ENCODE measurements around the gene AQP1.

The AQP1 gene

DNA sequence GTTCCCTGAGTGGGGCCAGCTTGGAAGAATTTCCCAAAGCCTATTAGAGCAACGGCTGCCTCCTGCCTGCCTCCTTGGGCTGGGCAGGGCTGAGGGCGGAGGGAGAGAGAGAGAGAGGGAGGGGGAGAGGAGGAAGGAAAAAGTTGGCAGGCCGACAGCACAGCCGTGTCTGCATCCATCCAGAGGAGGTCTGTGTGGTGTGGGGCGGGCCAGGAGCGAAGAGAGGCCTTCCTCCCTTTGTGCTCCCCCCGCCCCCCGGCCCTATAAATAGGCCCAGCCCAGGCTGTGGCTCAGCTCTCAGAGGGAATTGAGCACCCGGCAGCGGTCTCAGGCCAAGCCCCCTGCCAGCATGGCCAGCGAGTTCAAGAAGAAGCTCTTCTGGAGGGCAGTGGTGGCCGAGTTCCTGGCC, at the start of gene AQP1:
Gene AQP1 (plus strand): TSS at position 293 of the 409 bp plus-strand sequence. CDS start 57 bp downstream, at position 350.
- no peak for DNase-seq

DNA sequence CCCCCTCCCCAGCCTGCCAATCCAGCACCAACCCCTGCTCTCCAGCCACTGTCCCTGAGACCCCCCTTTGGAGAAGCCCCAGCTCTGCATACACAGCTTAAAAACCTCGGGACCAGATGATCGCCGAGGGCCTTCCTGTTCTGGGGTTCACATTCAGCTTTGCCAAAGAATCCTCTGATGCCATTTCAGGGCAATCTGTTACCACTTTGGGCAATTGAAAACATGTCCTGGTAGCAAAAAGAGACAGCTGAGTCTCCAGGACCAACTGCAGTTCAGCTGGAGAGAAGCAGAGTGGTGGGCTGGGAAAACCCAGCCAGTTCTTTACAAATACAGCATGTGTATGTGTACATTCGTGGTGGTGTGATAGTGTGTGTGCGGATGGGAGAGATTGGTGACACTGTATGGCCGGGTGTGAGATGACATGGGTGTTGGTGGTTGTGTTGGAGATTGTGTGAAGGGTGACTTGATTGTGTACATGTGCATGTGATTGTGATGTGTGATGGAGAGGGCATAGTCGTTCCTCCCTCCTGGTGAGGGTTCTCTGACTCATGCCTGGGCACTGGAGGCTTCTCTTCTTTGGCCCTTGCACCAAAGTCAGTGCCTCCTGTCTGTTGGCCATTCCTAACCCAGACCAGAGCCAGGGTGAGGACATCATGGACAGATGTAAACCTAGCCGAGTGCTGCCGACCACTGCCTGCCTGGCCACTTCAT, 48.5 kb upstream of the AQP1 start:
- no peak for DNase-seq

DNA sequence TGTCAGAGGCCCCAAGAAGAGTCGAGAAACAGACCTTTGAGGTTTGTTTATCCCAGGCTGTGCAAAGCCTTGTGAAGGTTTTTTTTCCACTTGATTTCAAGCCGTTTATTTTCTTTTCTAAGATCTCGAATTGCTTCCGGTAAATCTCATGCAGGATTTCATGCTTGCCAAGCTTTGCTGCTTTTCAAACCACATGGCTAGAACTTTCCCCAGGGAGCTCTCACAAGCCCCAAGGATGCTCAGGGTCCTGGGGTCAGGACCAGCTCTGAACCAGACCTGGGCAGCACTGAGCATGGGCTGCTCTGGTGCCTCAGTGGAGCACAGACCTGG, 48.0 kb upstream of the AQP1 start:
- no peak for DNase-seq

DNA sequence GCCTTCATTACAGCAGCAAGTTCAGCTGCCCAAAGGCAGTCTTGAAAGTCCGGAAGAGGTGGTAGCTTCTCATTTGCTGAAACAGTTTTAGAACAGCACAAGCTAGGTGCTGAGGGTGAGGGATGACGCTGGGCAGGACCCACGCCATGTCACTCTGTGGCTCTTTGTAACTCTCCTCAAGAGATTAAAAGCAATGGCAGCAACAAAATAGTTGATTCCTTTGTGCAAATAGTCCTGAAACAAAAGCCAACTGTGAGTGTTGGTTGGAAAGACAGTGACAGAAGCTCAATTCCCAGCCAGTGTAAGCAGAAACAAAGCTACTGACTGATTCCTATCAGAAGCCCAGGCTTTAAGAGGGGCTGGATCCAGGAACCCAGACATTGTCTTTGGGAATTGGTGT, 47.6 kb upstream of the AQP1 start:
- no peak for DNase-seq

DNA sequence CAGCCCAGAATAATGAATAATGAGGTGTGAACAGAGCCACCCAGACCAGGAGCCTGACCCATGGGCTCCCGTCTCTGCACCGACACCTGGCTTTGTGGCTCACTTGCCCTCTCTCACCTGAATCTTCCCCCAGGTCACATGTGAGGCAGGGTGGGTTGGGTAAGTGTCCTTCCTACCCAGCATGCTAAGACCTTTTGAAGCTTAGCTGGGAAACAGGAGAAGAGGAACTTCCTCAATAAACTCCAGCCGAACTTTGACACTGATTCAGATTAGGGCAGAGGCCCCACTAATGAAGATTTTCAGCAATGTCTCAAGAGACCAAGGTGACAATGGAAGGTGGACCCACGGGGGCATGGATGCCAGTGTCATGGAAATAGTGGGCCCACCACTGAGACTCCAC, 46.6 kb upstream of the AQP1 start:
- DNase-seq: no peak

GRCh38 chr7:30865821-30866220, 45.8 kb upstream of the AQP1 start:
- DNase-seq: peak; percentile 18

GRCh38 chr7:30866939-30867338, 44.7 kb upstream of the AQP1 start:
- DNase-seq: no peak

GRCh38 chr7:30867483-30867882, 44.2 kb upstream of the AQP1 start:
- DNase-seq: no peak

DNA sequence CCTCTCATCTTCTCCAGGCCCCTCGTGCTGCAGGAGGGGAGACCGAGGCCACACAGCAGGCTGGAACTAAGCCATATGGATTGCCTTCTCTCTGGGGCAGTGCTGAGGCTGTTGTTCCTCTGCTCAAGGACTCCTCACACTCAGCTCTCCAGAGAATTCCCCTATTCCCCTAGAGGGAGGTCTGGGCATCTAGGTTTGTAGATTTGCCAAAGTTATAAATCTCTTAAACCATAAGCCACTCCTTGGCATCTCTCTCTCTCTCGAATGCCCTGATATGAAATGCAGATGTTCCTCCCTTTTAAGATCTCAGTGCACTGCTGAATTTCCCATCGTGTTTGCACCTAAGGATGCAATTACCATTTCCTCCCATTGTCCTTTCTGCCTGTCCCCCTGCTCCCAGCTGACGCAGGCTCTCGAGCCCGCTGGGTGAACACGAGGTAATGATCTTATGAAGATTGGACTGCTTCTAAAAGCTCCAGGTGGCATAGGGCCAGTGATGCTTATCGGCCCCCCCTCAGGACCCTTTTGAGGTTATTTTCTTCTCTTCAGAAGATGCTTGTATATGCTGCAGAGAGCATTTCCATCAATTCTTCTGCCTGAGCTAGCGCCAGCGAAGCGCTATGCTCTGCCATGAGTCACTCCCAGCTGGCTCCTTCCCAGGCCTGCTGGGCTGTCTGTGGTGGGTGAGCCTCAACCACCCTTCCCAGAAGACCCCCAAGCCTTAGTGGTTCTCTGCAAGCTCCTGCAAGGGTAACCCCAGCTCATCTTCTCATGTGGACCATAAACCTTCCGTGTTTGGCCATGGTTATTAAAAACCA, 41.6 kb upstream of the AQP1 start:
- no peak for DNase-seq

DNA sequence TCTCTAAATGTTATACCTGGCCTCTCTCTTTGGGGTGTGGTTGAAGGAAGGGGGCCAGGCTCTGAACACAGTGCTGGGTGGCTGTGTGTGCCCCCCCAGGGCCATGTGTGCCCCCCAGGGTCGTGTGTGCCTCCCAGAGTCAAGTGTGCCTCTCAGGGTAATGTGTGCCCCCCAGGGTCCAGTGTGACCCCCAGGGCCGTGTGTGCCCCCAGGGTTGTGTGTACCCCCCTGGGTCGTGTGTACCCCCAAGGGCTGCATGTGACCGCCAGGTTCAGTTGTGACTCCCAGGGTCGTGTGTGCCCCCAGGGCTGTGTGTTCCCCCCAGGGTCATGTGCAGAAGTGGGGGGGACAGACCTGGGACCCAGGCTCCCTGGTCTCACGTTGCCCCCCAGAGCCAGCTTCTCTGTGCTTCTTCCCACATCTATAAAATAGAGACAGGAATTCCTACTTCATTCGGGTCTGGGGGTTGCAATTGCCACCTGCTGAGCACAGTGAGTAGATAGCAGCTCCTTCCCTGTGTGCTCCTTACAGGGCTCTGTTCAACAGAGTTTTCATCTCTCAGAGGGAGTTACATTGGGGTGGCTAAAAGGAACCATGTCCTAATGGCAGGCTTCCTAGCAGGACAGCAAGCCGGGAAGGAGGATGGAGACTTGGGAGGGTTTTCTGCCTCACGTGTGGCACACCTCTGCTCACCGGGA, 40.7 kb upstream of the AQP1 start:
- no peak for DNase-seq

- DNase-seq: no peak
Measured at GRCh38 chr7:30871655-30872054, 40.0 kb upstream of the AQP1 start.

- DNase-seq: no peak
Measured at GRCh38 chr7:30873207-30873606, 38.4 kb upstream of the AQP1 start.

DNA sequence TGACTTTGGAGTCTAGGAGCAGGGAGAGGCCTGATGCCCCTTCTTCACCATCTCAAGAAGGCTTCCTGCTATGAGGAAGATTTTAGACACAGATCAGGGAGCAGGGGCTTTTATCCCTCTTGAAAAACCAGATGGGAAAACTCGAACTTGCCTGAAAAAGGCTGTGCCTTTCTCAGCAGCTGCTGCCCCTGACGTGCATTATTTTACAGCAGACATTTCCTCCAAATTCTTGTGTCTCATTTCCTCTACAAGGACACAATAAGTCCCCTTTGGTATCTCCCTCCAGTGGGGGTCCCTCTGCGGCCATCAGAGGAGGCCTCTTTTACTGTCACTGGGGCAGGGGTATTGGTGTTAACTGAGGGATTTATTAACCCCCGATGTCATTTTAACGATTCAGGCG, 38.0 kb upstream of the AQP1 start:
- no peak for DNase-seq

DNA sequence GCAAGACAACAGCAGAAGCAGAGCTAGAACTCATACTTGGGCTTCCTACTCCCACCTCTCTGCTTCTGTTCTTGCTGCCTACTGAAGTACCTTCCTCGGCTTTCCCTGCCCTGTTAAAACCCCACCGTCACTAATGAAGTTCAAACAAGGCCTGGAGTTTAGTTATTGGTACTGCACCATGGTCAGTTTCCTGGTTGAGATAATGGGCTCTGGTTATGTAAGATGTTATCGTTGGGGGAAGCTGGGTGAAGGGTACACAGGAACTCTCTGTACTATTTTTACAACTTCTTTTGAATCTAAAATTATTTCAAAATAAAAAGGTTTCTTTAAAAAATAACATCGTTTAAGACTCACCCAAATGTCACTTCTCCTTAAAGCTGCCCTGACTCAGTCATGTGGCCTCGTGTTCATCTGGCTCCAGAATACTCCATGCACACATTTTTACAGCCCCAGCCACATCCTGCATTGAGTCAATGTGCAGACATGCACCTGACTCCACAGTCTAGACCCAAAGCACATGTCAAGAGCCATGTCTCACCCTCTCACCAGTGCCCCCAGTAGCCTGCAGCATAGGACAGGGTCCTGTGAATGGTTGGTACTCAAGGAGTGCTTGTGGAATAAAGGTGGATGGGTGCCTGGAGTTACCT, 36.9 kb upstream of the AQP1 start:
- no peak for DNase-seq

DNA sequence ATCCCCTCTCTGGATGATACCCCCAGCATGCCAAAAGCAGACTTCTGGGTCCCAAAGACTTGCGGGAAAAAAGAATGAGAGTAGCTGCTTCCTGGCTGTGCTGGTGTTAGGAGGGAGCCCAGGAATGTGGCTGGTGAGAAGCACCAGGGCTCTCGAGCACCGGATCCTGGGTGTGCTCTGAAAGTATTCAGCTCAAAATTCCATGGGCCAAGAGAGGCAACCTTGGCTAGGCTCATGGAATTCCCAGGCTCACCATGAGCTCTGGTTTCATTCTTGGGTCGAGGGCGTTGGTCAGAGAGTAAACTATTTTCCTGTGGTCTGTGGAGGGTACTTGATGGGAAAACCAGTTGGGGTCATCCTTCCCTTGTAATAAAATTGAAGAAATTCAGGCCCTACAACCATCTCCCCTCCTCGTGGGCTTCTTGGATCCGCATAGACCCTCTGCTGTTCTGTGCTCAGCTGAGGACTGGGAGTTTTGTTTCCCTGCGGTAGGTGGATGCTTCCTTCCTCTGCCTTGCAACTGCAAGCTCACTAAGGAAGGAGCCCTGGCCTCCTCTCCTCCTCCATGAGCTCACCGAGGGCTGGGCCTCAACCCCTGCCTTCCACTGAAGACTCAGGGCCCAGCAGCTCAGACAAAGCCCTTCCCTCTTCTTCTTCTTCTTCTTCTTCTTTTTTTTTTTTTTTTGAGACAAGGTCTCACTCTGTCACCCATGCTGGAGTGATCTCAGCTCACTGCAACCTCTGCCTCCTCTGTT, 34.5 kb upstream of the AQP1 start:
- no peak for DNase-seq

GRCh38 chr7:30877993-30878392, 33.7 kb upstream of the AQP1 start:
- DNase-seq: no peak

DNA sequence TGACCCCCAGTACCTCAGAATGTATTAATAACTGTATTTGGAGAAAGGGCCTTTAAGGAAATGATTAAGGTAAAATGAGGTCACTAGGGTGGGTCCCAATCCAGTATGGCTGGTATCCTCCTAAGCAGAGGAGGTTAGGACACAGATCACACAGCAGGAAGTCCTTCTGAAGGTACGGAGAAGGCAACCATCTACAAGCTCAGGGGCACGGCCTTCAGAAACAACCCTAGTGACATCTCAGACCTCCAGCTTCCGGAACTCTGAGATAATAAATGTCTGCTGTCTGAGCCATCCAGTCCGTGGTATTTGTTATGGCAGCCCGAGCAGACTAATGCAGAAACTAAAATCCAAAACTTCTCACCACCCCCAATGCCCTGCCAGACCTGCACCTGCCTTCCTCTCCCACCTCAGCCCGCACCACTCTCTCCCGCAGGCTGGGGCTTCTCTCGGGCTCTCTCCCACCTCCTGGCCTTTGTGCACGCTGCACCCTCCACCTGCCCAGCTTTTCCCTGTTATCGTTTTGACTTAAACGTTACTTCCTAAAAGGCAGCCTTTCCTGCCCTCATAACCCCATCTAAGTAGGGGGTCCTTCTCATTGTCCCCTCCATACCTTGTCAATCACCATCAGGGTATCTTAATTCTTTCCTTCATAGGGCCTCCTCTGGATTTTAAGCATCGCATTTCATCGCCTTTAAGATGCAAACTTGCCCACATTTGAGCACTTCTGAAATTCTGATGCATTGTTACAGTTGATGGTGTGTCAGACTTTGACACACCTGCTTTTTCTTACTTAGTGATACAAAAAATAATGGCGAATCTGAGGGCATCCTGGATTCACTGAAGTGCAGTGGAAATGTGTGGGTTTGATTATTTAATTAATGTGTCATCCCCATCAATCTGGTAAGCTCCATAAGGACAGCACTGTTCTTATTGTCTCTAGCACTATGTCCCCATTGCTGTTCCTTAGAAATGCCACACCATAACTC, 32.2 kb upstream of the AQP1 start:
- DNase-seq: no peak

DNA sequence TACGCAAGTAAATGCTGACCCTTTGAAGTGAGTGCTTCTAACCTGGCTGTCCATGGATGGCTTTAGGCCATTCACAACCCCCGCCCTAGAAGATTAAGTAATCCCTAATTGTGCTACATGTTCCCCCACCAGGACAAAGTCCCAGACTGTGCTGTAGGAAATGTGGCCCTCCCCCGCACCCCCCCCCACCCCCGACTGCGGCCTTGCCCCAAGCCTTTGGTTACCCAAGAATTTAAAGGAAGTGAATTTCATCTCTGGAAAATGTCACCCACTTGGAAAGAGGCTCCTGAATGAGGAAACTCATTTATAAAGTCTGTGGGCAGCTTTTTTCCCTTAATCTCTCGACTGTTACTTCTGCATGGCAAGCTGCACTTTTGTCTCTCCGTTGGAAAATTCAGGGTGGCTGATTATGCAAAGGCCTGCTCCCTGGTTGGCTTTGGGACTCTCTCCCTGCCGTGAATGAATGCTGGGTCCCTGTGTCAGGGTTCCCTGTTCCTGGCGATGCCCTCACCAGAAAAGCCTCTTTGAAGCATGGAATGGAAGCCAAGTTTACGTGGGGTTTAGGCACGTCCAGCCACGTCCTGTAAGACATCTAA, 31.4 kb upstream of the AQP1 start:
- DNase-seq: no peak

GRCh38 chr7:30880941-30881340, 30.7 kb upstream of the AQP1 start:
- no peak for DNase-seq

DNA sequence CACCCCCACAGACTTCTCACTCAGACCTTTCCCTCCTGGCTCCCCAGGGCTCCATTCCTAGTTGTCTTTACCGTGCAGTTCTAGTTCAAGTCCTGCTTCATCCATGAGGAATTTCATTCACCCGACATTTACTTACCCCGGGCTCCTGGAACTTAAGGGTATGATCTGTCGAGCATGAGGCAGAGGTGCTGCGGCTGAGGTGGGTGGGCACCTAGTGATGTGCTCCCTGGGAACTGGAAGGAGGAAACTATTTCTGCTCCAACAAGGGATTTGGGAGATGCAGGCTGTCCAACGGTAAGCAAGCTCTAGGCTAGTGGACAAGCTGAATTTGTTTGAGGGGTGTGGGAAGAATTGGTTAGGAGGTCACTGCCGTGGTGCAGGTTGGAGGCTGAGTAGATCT, 30.2 kb upstream of the AQP1 start:
- no peak for DNase-seq

DNA sequence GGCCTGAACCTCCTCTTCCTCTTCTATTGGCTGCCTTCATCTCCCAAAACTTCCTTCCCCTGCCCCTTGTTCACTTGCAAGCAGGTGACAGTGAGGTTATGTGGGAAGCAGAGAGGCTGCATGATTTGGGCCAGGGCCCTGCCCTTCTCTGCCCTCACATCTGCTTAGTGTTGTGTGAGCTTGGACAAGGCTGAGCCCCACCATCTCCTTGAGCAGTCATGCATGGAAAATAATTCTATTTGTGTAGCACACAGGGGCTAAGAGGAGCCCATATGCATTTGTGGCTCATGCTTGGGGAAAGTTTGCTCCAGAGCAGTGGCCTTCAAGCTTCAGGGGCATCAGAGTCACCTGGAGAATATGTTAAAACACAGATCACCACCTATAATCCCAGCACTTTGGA, 26.8 kb upstream of the AQP1 start:
- DNase-seq: no peak

Measured in DMS53 (cell line).